ENCODE results near the gene FBXO42. TPM values are rescaled to one million over a fixed set of nuclear protein-coding genes. Genes with fewer than 3 reads are reported as not detected.
A peak's percentile ranks its signal among the peaks of the same experiment; 100 is the strongest.

The FBXO42 gene
- total and polyA plus RNA-seq, 2 donors (not counting 1 experiment from before 2014, with no cell fraction given) = 10.4 to 13.5 TPM

DNA sequence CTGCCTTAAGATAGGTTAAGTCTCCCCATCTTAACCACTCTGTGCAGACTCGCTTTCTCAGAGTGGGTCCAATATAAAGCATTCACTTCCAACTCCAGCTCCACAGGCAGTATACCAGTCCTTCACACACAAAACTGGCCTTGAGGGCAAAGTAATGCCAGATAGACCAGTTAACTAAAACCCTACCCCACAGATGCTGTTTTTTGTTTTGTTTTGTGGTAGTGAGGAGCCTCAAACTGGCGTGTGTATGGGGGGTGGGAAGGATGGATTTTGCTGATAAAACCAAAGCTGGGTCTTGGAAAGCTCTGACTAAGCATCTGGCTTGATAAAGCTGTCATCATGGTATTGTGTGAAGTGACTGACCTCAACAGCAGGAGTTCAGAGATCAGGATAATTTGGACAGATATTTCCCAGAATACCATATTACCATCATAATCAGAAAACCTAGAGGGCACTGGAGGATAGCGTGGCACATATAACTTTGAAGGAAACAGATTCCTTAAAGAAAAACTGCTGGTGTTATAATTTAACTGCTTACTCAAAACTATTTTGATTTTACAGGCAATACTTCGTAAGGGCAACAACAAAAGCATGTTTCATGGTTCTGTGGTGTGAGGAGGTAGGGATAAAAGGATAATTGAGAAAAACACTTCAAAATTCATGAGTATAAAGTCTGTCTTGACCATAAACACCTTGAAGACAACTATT is 85.7 kb downstream of the FBXO42 start:
- H3K4me3 ChIP-seq (replicated peaks in 1 of 4; ENCODE audit: control extremely low read depth in 1 of 4, insufficient read depth in 1 of 4, low read depth in 3 of 4, low read length in 4 of 4) = no peak overlapping the region
- DNase-seq (ENCODE audit: low read depth in 2 of 2) = peak; percentile 53 to 65
- no peaks in the 10 kb centered on the region for H3K36me3 ChIP-seq (ENCODE audit: control insufficient read depth, insufficient read depth, low read length)
- H2AFZ ChIP-seq (ENCODE audit: low read length) = no peak overlapping the region
- no peaks in the 10 kb centered on the region for H3K9me3 ChIP-seq (ENCODE audit: control insufficient read depth, insufficient read depth, low read depth, low read length)
- H3K9ac ChIP-seq (ENCODE audit: insufficient read depth, low read length) = no peak overlapping the region
- no peaks in the 10 kb centered on the region for H4K20me1 ChIP-seq (ENCODE audit: control insufficient read depth, extremely low read depth, insufficient read depth, low read length)
- H3K4me1 ChIP-seq (ENCODE audit: control insufficient read depth, extremely low read depth, insufficient read depth, low read length) = peaks cover 11% of the 10 kb centered on the region
- H3K27ac ChIP-seq (ENCODE audit: insufficient read depth, low read length) = peak overlapping the region; percentile 6
- H3K27me3 ChIP-seq (ENCODE audit: control insufficient read depth, insufficient read depth, low read length) = no peaks in the 10 kb centered on the region
- no peak overlapping the region for H3K4me2 ChIP-seq (ENCODE audit: extremely low read depth, insufficient read depth, low read length)
- H3K79me2 ChIP-seq (ENCODE audit: control insufficient read depth, insufficient read depth, low read length) = no peaks in the 10 kb centered on the region
- no peak for TF ChIP-seq EZH2 (IDR thresholded peaks at IDR 0.05; ENCODE audit: low read length, missing control alignments)
- TF ChIP-seq, protein P1, sequence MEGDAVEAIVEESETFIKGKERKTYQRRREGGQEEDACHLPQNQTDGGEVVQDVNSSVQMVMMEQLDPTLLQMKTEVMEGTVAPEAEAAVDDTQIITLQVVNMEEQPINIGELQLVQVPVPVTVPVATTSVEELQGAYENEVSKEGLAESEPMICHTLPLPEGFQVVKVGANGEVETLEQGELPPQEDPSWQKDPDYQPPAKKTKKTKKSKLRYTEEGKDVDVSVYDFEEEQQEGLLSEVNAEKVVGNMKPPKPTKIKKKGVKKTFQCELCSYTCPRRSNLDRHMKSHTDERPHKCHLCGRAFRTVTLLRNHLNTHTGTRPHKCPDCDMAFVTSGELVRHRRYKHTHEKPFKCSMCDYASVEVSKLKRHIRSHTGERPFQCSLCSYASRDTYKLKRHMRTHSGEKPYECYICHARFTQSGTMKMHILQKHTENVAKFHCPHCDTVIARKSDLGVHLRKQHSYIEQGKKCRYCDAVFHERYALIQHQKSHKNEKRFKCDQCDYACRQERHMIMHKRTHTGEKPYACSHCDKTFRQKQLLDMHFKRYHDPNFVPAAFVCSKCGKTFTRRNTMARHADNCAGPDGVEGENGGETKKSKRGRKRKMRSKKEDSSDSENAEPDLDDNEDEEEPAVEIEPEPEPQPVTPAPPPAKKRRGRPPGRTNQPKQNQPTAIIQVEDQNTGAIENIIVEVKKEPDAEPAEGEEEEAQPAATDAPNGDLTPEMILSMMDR (conservative IDR thresholded peaks at IDR 0.05 in 1 of 2, IDR thresholded peaks at IDR 0.05 in 1 of 2; ENCODE audit: low read depth in 1 of 2, low read length in 2 of 2) = no peak

DNA sequence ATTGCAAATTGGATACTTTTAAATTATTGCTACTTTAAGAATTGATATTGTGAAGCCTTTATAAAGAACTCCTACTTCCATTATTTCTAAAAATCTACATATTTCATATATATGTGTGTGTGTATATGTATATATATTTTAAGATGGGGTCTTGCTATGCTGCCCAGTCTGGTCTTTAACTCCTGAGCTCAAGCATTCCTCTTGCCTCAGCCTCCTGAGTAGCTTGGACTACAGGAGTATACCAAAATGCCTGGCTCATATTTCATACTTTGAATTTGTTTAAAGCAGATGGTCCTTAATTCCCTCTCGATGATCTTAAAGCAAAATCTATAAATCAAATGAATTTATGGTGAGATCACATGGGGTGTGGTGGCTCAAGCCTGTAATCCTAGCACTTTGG is 90.2 kb downstream of the FBXO42 start:
- TF ChIP-seq EZH2 (IDR thresholded peaks at IDR 0.05; ENCODE audit: low read length, missing control alignments) = no peak
- TF ChIP-seq, protein P1 (conservative IDR thresholded peaks at IDR 0.05 in 1 of 2, IDR thresholded peaks at IDR 0.05 in 1 of 2; ENCODE audit: low read depth in 1 of 2, low read length in 2 of 2) = no peak

DNA sequence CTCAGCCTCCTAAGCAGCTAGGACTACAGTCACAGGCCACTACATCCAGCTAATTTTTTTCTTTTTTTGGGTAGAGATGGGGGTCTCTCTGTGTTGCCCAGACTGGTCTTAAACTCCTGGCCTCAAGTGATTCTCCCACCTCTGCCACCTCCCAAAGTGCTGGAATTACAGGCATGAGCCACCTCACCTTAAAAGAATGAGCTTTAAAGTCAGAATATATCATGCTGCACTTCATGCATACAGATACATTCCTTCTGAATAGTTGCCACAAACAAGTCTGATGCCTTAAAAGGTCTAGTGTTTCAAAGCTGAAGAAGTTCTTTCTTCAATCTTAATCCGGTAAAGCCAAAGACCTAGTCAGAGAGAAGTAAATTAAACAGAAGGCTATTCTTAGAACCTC is 91.5 kb downstream of the FBXO42 start:
- Histone ChIP-seq H3K79me2 (ENCODE audit: control insufficient read depth, insufficient read depth, low read length) (no peaks in the 10 kb centered on the region), H4K20me1 (ENCODE audit: control insufficient read depth, extremely low read depth, insufficient read depth, low read length) (no peaks in the 10 kb centered on the region), H3K36me3 (ENCODE audit: control insufficient read depth, insufficient read depth, low read length) (no peaks in the 10 kb centered on the region), H3K9ac (ENCODE audit: insufficient read depth, low read length) (no peak overlapping the region), H3K9me3 (ENCODE audit: control insufficient read depth, insufficient read depth, low read depth, low read length) (no peaks in the 10 kb centered on the region), H3K27ac (ENCODE audit: insufficient read depth, low read length) (peak overlapping the region; percentile 58), H2AFZ (ENCODE audit: low read length) (no peak overlapping the region), H3K4me1 (ENCODE audit: control insufficient read depth, extremely low read depth, insufficient read depth, low read length) (peaks cover 2% of the 10 kb centered on the region), H3K27me3 (ENCODE audit: control insufficient read depth, insufficient read depth, low read length) (no peaks in the 10 kb centered on the region), H3K4me3 (replicated peaks in 1 of 4; ENCODE audit: control extremely low read depth in 1 of 4, insufficient read depth in 1 of 4, low read depth in 3 of 4, low read length in 4 of 4) (no peak overlapping the region), H3K4me2 (ENCODE audit: extremely low read depth, insufficient read depth, low read length) (no peak overlapping the region)
- TF ChIP-seq, protein P1 (conservative IDR thresholded peaks at IDR 0.05 in 1 of 2, IDR thresholded peaks at IDR 0.05 in 1 of 2; ENCODE audit: low read depth in 1 of 2, low read length in 2 of 2) = no peak
- TF ChIP-seq EZH2 (IDR thresholded peaks at IDR 0.05; ENCODE audit: low read length, missing control alignments) = no peak
- DNase-seq (ENCODE audit: low read depth in 2 of 2) = peak in 1 of 2 donors; percentile 84

More for the DNA sequence above, 90.2 kb downstream of the FBXO42 start:
- Histone ChIP-seq H3K27ac (ENCODE audit: insufficient read depth, low read length) (no peak overlapping the region), H3K4me3 (replicated peaks in 1 of 4; ENCODE audit: control extremely low read depth in 1 of 4, insufficient read depth in 1 of 4, low read depth in 3 of 4, low read length in 4 of 4) (no peak overlapping the region), H3K9ac (ENCODE audit: insufficient read depth, low read length) (no peak overlapping the region), H3K36me3 (ENCODE audit: control insufficient read depth, insufficient read depth, low read length) (no peaks in the 10 kb centered on the region), H3K27me3 (ENCODE audit: control insufficient read depth, insufficient read depth, low read length) (no peaks in the 10 kb centered on the region), H3K4me1 (ENCODE audit: control insufficient read depth, extremely low read depth, insufficient read depth, low read length) (peaks cover 10% of the 10 kb centered on the region), H3K9me3 (ENCODE audit: control insufficient read depth, insufficient read depth, low read depth, low read length) (no peaks in the 10 kb centered on the region), H3K4me2 (ENCODE audit: extremely low read depth, insufficient read depth, low read length) (no peak overlapping the region), H2AFZ (ENCODE audit: low read length) (no peak overlapping the region), H3K79me2 (ENCODE audit: control insufficient read depth, insufficient read depth, low read length) (no peaks in the 10 kb centered on the region), H4K20me1 (ENCODE audit: control insufficient read depth, extremely low read depth, insufficient read depth, low read length) (no peaks in the 10 kb centered on the region)
- DNase-seq (ENCODE audit: low read depth in 2 of 2) = no peak
